HG03469 (cell line): ENCODE results near the gene PCNX2.
A peak's percentile ranks its signal among the peaks of the same experiment; 100 is the strongest.

Experiments used
- ATAC-seq: cut with Tn5 transposase; IDR thresholded peaks from one replicate; pipeline ENCODE4 v1.9.1; 2021; ENCODE audit warnings: mild to moderate bottlenecking, moderate library complexity, moderate number of reproducible peaks; ENCODE audit not compliant: unreplicated experiment

Gene PCNX2

GRCh38 chr1:233261206-233261605, 34.3 kb downstream of the PCNX2 start:
- peak; percentile 85 for ATAC-seq

GRCh38 chr1:233257786-233258185, 37.7 kb downstream of the PCNX2 start:
- no peak for ATAC-seq

- ATAC-seq = no peak
These were observed 38.7 kb downstream of the PCNX2 start for GRCh38 chr1:233256789-233257188.

- ATAC-seq = no peak
These were observed 39.3 kb downstream of the PCNX2 start for GRCh38 chr1:233256191-233256590.

GRCh38 chr1:233255145-233255544, 40.4 kb downstream of the PCNX2 start:
- ATAC-seq = no peak

GRCh38 chr1:233253832-233254331, 41.6 kb downstream of the PCNX2 start:
- no peak for ATAC-seq

- ATAC-seq = no peak
These were observed 42.2 kb downstream of the PCNX2 start for GRCh38 chr1:233253231-233253831.

GRCh38 chr1:233252441-233252840, 43.1 kb downstream of the PCNX2 start:
- ATAC-seq = no peak

GRCh38 chr1:233251201-233251720, 44.3 kb downstream of the PCNX2 start:
- no peak for ATAC-seq

GRCh38 chr1:233248014-233248413, 47.5 kb downstream of the PCNX2 start:
- ATAC-seq = no peak

GRCh38 chr1:233246965-233247364, 48.6 kb downstream of the PCNX2 start:
- no peak for ATAC-seq

GRCh38 chr1:233245191-233245765, 50.2 kb downstream of the PCNX2 start:
- ATAC-seq = no peak

- ATAC-seq = no peak
These were observed 51.3 kb downstream of the PCNX2 start for GRCh38 chr1:233244183-233244582.

GRCh38 chr1:233242827-233243483, 52.6 kb downstream of the PCNX2 start:
- ATAC-seq = no peak

GRCh38 chr1:233241759-233242158, 53.8 kb downstream of the PCNX2 start:
- no peak for ATAC-seq

GRCh38 chr1:233240829-233241682, 54.5 kb downstream of the PCNX2 start:
- peak; percentile 56 for ATAC-seq

- no peak for ATAC-seq
These were observed 55.2 kb downstream of the PCNX2 start for GRCh38 chr1:233240371-233240770.

GRCh38 chr1:233238884-233239431, 56.6 kb downstream of the PCNX2 start:
- ATAC-seq = no peak

GRCh38 chr1:233237647-233238046, 57.9 kb downstream of the PCNX2 start:
- ATAC-seq = no peak

GRCh38 chr1:233233508-233234040, 62.0 kb downstream of the PCNX2 start:
- no peak for ATAC-seq
